Measurements from ENCODE around the gene PSMF1.
A peak's percentile ranks its signal among the peaks of the same experiment; 100 is the strongest.

DNA sequence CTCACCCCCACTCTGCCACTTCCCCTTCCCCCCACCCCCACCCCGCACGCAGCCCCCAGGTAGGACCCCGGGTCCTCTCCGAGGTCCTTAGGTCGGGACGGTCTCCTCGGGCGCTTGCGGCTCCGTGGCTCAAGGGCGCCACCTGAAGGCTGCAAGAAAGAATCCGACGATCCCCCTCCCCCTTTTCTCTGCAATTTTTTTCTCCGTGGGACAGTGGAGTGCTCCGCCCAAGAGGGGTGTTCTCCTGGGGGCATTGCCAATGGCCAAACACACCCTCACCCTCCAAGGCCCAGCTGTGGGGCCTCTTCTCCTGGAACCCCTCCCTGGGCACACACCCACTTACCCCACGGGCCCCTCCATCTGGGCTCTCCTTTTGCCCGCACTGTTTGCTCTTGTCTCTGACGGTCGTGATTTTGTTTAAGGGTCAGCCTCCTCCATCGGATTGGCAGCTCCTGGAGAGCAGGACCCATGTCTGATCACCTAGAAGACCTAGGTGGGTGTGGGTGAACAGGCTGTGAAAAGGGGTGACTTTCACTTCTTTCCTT is 67.5 kb downstream of the PSMF1 start:
- TF ChIP-seq, protein P1, sequence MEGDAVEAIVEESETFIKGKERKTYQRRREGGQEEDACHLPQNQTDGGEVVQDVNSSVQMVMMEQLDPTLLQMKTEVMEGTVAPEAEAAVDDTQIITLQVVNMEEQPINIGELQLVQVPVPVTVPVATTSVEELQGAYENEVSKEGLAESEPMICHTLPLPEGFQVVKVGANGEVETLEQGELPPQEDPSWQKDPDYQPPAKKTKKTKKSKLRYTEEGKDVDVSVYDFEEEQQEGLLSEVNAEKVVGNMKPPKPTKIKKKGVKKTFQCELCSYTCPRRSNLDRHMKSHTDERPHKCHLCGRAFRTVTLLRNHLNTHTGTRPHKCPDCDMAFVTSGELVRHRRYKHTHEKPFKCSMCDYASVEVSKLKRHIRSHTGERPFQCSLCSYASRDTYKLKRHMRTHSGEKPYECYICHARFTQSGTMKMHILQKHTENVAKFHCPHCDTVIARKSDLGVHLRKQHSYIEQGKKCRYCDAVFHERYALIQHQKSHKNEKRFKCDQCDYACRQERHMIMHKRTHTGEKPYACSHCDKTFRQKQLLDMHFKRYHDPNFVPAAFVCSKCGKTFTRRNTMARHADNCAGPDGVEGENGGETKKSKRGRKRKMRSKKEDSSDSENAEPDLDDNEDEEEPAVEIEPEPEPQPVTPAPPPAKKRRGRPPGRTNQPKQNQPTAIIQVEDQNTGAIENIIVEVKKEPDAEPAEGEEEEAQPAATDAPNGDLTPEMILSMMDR (IDR thresholded peaks at IDR 0.05) = peak in 3 of 7 experiments; percentile 7 to 47 (median 32)
- no peak for TF ChIP-seq POLR2AphosphoS5 (IDR thresholded peaks at IDR 0.05)
- no peak for TF ChIP-seq EP300 (IDR thresholded peaks at IDR 0.05)

All from stomach (tissue), 4 donors.